K562 treated with DMSO at 1 percent for 24 hours (cell line): ENCODE results near the gene NDUFV2. TPM values are rescaled to one million over a fixed set of nuclear protein-coding genes. Genes with fewer than 3 reads are reported as not detected.

Experiments used
- total RNA-seq: library from RNA; unstranded; fragments of 300-600 nt; gene quantifications from 2 replicates; pipeline ENCODE4 v1.2.3, GENCODE V29; 2022; ENCODE audit warnings: low read depth; ENCODE audit not compliant: insufficient read depth

Gene NDUFV2
- 169 and 195 TPM in 2 replicates for total RNA-seq

DNA sequence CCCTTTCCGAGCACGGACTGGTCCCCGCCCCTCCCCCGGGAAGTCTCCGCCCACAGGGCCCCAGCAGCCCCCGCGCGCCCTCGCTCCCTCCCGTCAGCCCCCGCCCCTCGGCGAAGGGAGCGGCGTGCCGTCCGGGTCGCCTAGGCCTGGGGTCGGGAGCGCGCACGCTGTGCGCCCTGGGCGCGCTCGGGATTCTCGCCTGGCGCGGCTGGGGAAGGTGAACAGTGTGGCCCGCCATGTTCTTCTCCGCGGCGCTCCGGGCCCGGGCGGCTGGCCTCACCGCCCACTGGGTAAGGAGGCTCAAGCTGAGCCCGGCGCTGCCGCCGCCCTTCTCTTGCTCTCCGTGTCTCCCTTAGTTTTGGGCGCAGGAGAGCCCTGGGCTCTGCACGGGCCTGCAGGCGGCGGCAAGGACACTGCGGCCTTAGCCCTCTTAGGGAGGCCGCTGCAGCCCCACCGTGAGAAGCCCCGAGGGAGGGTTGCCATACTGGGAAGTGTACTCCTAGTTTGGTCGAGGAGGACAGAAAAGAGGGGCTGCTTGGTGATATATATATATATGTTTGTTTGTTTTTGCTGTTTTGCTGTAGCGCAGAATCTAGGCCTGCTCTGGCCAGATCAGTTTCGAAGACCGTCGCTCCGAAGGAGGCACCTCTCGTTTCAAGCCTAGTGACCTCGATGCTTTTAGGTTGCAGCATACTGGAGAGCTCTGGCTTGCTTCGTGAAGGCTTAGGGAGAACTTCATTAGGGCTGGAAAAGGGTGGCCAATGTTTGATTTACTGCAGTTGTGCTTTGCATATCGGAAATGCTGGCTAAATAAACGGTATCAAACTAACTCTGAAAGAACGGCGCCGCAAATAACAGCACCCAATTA is at the start of gene NDUFV2:
NDUFV2 (plus strand) TSS at position 192 of the 868 bp plus-strand sequence; CDS start at position 237, 45 bp downstream.

GRCh38 chr18:9136315-9137155 is 34.0 kb downstream of the NDUFV2 start, which contains the start of gene ANKRD12:
TSS of gene ANKRD12 (plus strand) at chr18:9136781. CDS start at chr18:9182433, 45,652 bp downstream.

Other genes starting within 250 kb of the NDUFV2 start
- gene ANKRD12, start 34.1 kb downstream of the NDUFV2 start, total RNA-seq = 16.9 and 23.4 TPM in 2 replicates
- gene TWSG1, start 232.1 kb downstream of the NDUFV2 start, total RNA-seq = 26.4 and 30.7 TPM in 2 replicates